ENCODE measurements around the gene PLCB1. TPM values are rescaled to one million over a fixed set of nuclear protein-coding genes. Genes with fewer than 3 reads are reported as not detected.

The PLCB1 gene
- polyA plus RNA-seq, 12 donors: 7.4 to 17.8 (median 10.6) TPM; not detected in 1

DNA sequence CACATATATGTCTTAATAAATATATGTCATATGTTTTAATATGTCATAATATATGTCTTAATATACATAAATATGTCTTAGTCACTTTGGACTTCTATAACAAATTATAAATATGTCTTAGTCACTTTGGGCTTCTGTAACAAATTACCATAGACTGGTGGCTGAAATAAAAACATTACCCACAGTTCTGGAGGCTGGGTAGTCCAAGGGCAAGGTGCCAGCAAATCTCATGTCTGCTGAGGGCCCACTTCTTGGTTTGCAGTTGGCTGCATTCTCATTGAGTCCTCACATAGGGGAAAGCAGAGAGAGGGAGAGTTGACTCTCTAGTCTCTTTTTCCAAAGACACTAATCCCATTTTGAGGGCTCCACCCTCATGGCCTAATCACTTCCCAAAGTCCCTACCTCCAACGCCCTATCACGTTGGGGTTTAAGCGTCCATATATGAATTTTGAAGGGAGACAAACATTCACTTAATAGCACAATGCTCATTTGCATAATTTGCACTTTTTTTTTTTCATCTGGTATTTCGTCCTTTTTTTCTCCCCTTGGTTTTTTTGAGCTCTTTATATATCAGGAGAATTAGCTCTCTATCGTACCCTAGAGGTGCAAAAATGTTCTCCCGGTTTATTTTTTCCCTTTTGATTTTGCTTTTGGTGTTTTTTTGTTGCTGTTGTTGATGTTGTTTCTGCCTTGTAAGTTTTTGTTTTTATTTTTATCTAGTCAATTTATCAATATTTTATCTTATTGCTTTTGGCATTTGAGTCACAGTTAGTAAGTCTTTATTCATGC is 266.4 kb downstream of the PLCB1 start:
- no peak for DNase-seq

- no peak for DNase-seq
These were observed 267.9 kb downstream of the PLCB1 start for GRCh38 chr20:8399947-8400346.

GRCh38 chr20:8400486-8400885 is 268.4 kb downstream of the PLCB1 start:
- no peak for DNase-seq

DNA sequence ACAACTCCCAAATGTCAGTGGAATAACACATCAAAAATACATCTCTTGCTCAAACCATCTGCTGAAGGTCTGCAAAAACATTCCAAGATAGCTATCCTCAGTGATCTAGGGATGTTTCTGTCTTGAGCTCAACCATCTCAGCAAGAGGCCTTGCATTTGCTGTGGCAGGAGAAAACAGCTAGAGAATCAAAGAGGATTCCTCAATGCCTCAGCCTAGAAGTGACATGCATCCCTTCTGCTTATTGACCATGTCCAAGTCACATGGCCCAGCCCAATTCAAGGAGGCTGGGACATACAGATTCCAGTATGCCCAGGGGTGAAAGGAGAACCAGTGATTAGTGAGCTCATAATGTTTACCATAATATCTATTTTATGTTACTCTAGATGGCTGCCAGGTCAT is 269.5 kb downstream of the PLCB1 start:
- no peak for DNase-seq

DNA sequence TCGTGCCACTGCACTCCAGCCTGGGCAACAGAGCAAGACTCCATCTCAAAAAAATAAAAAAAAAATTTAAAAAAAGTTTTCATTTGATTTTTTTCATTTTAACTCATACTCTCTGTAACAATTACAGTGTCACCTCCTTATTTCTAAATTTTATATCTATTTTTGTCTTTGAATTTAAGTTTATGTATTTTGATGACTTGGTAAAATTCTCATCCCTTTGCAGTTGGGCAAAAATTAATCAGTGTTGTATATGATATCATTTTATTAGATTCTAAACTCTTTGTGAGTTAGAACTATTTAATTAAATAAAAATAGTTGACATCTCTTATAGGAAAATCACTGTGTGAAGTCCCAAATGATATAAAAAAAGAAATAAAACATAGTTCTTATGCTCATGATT is 270.7 kb downstream of the PLCB1 start:
- no peak for DNase-seq

GRCh38 chr20:8404912-8405635 is 273.0 kb downstream of the PLCB1 start:
- no peak for DNase-seq

DNA sequence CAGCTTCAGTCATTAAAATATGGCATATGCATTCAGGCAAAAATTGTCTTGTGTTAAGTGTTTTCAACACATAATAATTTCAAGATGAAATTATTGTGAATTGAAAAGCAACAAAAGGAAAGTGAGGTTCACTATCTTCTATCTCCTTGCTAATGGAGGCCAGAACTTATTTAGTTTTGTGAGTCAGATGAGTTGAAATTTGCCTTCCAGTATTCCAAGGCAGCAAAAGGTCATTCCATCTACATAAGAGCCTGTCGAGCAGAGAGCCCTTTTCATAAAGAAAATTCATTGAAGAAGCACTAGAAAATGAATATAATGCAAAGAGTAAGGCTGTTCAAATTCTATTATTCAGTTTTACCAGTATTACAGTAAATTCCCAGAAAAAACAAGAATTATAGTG is 274.3 kb downstream of the PLCB1 start:
- no peak for DNase-seq

- DNase-seq: no peak
These were observed 276.7 kb downstream of the PLCB1 start for GRCh38 chr20:8408587-8409307.

DNA sequence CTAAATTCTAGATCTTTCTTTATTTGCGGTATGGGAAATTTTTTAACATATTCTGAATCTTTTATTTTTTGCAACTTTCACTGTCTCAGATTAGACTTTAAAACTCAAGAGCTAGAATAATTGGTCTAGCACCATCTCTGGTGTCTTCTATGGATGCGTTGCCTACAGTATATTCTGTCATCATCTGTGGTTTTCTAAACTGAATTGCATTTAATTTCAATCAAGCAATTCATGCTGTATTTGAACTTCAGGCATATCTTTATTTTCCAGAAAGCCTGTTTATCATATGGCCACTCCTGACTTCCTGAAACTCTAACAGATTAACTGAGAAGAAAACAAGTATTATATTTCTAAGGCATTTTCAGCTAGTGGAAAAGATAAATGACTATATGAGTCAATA is 281.6 kb downstream of the PLCB1 start:
- no peak for DNase-seq

DNA sequence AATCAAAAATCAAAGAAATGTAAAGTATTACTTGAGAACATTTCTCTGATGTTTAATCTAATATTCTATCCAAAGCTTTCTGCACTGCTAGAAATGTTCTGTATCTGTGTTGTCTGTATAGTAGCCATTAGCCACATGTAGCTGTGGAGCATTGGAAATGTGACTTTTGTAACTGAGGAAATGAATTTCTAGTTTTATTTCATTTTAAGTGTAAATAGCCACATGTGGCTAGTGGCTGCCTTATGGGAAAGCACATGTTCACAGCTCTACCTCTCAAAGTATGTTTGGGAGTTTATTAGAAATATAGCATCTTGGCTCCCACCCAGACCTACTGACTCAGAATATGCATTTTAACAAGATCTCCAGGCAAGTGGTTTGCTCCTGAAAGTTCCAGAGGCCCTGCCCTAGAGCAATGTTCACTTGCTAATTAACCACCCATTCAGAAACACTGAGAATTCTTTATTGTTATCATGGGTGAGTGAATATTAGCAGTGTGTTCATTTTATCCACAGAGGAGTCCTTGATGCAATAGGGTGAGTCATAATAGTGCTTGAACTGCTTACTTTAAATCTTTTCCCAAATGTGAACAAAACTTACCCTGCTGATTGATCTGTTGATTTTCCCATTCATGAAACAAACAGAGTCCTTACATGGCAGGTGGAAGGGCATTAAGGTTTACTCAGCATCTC is 282.7 kb downstream of the PLCB1 start:
- DNase-seq: no peak

GRCh38 chr20:8421981-8422380 is 289.9 kb downstream of the PLCB1 start:
- DNase-seq: no peak

GRCh38 chr20:8423482-8423881 is 291.4 kb downstream of the PLCB1 start:
- DNase-seq: no peak

DNA sequence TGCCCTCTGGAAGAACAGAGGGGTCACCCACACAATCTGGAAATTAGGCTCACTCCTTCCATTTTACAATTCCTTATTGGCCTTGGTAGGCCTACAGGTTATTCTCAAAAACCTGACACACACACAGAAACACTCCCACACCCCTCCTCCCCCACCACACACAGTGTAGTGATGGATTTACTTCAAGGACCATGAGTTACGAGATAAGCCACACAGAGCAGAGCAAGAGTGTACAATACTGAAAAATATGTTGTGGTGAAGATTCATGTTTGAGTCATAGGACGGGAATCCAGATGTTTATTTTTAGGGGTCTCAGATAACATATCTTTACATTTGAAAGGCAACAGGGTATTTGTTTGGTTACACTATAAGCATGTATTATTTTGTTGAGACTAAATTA is 291.9 kb downstream of the PLCB1 start:
- DNase-seq: no peak

DNA sequence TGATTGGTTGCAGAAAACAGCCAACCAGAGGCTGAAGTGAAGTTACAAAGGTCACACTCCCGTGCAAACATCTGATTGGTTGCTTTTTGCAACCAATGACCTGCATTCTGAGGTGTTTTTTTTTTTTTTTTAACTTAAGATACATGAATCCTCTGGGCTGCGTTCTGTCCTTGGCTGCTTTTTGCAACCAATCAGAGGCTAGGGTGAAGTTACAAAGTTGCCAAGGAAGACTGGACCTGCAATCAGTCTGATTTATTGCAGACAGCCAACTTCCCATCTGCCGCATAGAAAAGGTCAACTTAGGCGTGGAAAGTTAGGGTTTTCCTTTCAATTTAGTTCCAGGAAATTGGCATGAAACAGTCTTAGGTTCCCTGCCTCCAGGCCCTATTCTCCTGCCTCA is 292.9 kb downstream of the PLCB1 start:
- no peak for DNase-seq

- no peak for DNase-seq
These were observed 293.7 kb downstream of the PLCB1 start for GRCh38 chr20:8425802-8426201.

- no peak for DNase-seq
These were observed 295.5 kb downstream of the PLCB1 start for GRCh38 chr20:8427419-8428040.

- no peak for DNase-seq
These were observed 296.9 kb downstream of the PLCB1 start for GRCh38 chr20:8428988-8429387.

DNA sequence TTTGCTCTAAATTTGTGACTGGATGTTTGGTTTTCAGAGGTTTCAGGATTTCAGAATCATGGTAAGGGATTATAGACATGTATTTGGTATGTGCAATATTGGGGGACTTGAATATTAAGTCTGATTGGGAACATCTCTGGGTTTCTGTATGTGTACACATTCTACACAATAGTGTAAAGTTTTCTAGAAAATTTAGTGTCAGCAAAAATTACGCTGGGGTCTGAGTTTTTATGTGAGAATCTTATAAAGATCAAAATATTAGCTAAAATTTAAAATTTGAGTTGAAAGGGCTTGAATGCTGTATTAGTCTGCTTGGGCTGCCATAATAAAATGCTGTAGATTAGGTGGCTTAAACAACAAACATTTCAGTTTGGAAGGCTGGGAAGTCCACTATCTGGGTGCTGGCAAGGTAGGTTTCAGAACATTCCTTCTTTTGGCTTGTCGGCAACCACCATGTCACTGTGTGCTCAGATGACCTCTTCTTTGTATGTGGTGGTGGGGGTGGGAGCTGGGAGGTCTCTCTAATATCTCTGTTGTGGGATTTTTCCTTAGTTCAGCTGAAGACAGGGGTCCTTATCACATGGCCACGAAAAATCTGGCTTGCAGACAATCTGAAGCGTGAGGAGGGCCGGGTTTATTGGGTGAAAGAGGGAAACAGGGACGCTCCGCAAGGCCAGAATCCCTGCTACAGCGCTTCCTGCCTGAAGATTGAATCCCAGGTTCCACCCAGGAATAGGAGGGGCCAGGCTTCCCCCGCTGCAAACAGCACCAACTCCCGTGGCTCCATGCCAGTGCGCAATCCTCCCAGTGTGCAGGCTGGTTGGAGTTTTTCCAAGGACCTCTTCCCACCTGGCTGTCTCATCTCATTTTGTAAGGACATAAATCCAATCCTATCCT is 299.7 kb downstream of the PLCB1 start:
- peak; percentile 47 for DNase-seq

- no peak for DNase-seq
These were observed 300.5 kb downstream of the PLCB1 start for GRCh38 chr20:8432435-8433148.

DNA sequence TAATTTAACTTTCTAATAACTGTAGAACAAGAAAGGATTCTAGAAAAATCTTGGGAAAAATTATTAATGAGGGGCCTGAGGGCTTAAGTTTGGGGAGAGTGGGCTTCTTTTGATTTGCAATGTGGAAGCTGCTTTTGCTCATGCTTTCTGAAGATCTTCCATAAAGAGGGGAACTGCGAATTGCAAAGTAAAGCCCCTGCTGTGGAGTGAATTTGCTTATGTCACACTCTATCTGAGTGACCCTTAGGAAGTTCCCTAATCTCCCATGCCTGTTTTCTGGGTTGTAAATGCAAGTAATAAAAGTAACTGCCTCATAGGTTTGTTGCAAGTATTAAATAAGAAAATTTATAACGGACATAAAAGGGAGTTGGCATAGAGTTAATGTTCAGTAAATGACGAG is 301.2 kb downstream of the PLCB1 start:
- no peak for DNase-seq

Data from muscle of arm (tissue), 12 donors.